Panc1 (cell line): ENCODE results near the gene TAOK1. TPM values are rescaled to one million over a fixed set of nuclear protein-coding genes. Genes with fewer than 3 reads are reported as not detected.

Source experiments
- ATAC-seq: fragments of 200-7000 bp; cut with Tn5 transposase; 2 replicates; pipeline ENCODE4 v1.9.1; 2020; ENCODE audit warnings: mild to moderate bottlenecking, moderate library complexity
- BruUV-seq: library from RNA; stranded (reverse); fragments of 400-500 nt; replicated peaks from 2 replicates; lab custom pipeline; 2021; lab: Mats Ljungman, UMichigan
- CTCF ChIA-PET: fragments of 300-600 bp; sonication (Branson Sonifier 250); formaldehyde crosslinking; loops from one replicate; lab custom pipeline; 2022; ENCODE audit warnings: antibody characterized with exemption; lab: Charles Lee
- POLR2A ChIA-PET: fragments of 300-600 bp; sonication (Branson Sonifier 250); formaldehyde crosslinking; loops from one replicate; lab custom pipeline; 2022; ENCODE audit warnings: antibody characterized with exemption; lab: Charles Lee
- DNase-seq: peaks from one replicate; pipeline ENCODE4 v3.0.0-alpha.2; 2010; ENCODE audit warnings: low read depth, low spot score
- H3K27ac ChIP-seq: 2 replicates; pipeline ENCODE4 v1.5.1; 2011; ENCODE audit warnings: mild to moderate bottlenecking, low read length, inconsistent platforms
- H3K27me3 ChIP-seq: fragments of 200-500 bp; sonication (Bioruptor generic); 2 replicates; pipeline ENCODE4 v1.6.0; 2014; ENCODE audit warnings: low read length, inconsistent platforms; ENCODE audit not compliant: control insufficient read depth, insufficient read depth
- H3K36me3 ChIP-seq: fragments of 200-500 bp; sonication (Bioruptor generic); 2 replicates; pipeline ENCODE4 v1.5.1; 2014; ENCODE audit warnings: inconsistent platforms, mild to moderate bottlenecking, low read length, moderate library complexity; ENCODE audit not compliant: control insufficient read depth, insufficient read depth
- H3K4me1 ChIP-seq: 2 replicates; pipeline ENCODE4 v1.5.1; 2011; ENCODE audit warnings: inconsistent platforms, mild to moderate bottlenecking, low read length, moderate library complexity; ENCODE audit not compliant: control insufficient read depth, insufficient read depth
- H3K4me3 ChIP-seq, 2 experiments: 2 replicates each; pipeline ENCODE4 v1.5.1; 2011 to 2012; ENCODE audit warnings: low read depth in 2 of 2, low read length in 2 of 2, mild to moderate bottlenecking in 2 of 2, inconsistent platforms in 1 of 2, moderate library complexity in 1 of 2
- H3K9me3 ChIP-seq: fragments of 200-500 bp; sonication (Bioruptor generic); 2 replicates; pipeline ENCODE4 v1.5.1; 2014; ENCODE audit warnings: low read depth, mild to moderate bottlenecking, inconsistent platforms, low read length, moderate library complexity; ENCODE audit not compliant: control insufficient read depth, insufficient read depth
- CTCF ChIP-seq: fragments of 450-650 bp; IDR thresholded peaks from 2 replicates; pipeline ENCODE4 v1.5.1; 2017; ENCODE audit warnings: mild to moderate bottlenecking
- POLR2AphosphoS5 ChIP-seq: IDR thresholded peaks from 2 replicates; pipeline ENCODE4 v1.6.1; 2012; ENCODE audit warnings: mild to moderate bottlenecking, low read depth, low read length, moderate library complexity
- REST ChIP-seq, 2 experiments: IDR thresholded peaks; 2 replicates each; pipeline ENCODE4 v1.6.1; 2011 to 2012; ENCODE audit warnings: low read depth in 2 of 2, control low read depth in 1 of 2, low read length in 1 of 2, mild to moderate bottlenecking in 1 of 2, moderate library complexity in 1 of 2; ENCODE audit not compliant: insufficient read depth in 1 of 2
- SIN3A ChIP-seq: IDR thresholded peaks from 2 replicates; pipeline ENCODE4 v1.6.1; 2012; ENCODE audit warnings: low read depth, mild to moderate bottlenecking, low read length, moderate library complexity, borderline replicate concordance; ENCODE audit not compliant: insufficient read depth
- TCF7L2 ChIP-seq: IDR thresholded peaks from 2 replicates; pipeline ENCODE4 v1.6.1; 2011; ENCODE audit warnings: mild to moderate bottlenecking, low read depth, low read length, inconsistent platforms
- in situ Hi-C: cut with HindIII; loops from 2 replicates; pipeline ENCODE4 v1.10.0; 2016; ENCODE audit warnings: low sequenced_read_pairs, low pct_unique_long_range_greater_than_20kb
- intact Hi-C: fragments of 100-400 bp; cut with micrococcal nuclease; formaldehyde crosslinking; loops from one replicate; pipeline ENCODE4 v1.10.0; 2022; ENCODE audit not compliant: unreplicated experiment
- total RNA-seq: library from RNA; stranded (reverse); gene quantifications from one replicate; pipeline ENCODE4 v1.2.1, GENCODE V29; 2021; ENCODE audit not compliant: unreplicated experiment

TAOK1 gene
- total RNA-seq, 1 experiment from 2014 or later: 111 TPM

- intact Hi-C loops: no loop called here
- ChIA-PET POLR2A (interaction anchor here (0.6 kb wide), 1 partner anchor 8 kb away, joined by 3 read pairs; no protein-coding TSS in a partner anchor), CTCF (no interaction called here)
- peaks cover 7% of the 10 kb centered on the region for H3K4me1 ChIP-seq
- H3K4me3 ChIP-seq: no peak overlapping the region
- TSS peak; percentile 55 for BruUV-seq
- ATAC-seq (no peak), DNase-seq (no peak)
- H3K27me3 ChIP-seq: no peaks in the 10 kb centered on the region
- no peak for TF ChIP-seq POLR2AphosphoS5
- H3K36me3 ChIP-seq: no peaks in the 10 kb centered on the region
- H3K9me3 ChIP-seq: no peaks in the 10 kb centered on the region
- in situ Hi-C loops: no loop called here
- H3K27ac ChIP-seq: no peak overlapping the region
Observed at GRCh38 chr17:29561554-29562517, 171.7 kb downstream of the TAOK1 start.

GRCh38 chr17:29562615-29563014 is 172.5 kb downstream of the TAOK1 start:
- POLR2A ChIA-PET: interaction anchor here (0.6 kb wide), 1 partner anchor 9 kb away, joined by 3 read pairs; no protein-coding TSS in a partner anchor
- ATAC-seq (no peak), DNase-seq (no peak)
- Histone ChIP-seq H3K9me3 (no peaks in the 10 kb centered on the region), H3K27me3 (no peaks in the 10 kb centered on the region), H3K4me1 (peaks cover 7% of the 10 kb centered on the region), H3K27ac (no peak overlapping the region), H3K36me3 (no peaks in the 10 kb centered on the region), H3K4me3 (no peak overlapping the region)
- no TSS peak for BruUV-seq
- intact Hi-C loops (no loop called here), in situ Hi-C loops (no loop called here)
- CTCF ChIA-PET: no interaction called here
- no peak for TF ChIP-seq POLR2AphosphoS5
- TF ChIP-seq SIN3A: no peak
- no peak for TF ChIP-seq REST (IDR thresholded peaks at IDR 0.05; ENCODE audit: insufficient read depth in 1 of 2, low read depth in 2 of 2, low read length in 1 of 2)
- no peak for TF ChIP-seq CTCF
- TF ChIP-seq TCF7L2: no peak

- intact Hi-C loops: no loop called here
- Histone ChIP-seq H3K4me1 (peaks cover 7% of the 10 kb centered on the region), H3K36me3 (no peaks in the 10 kb centered on the region), H3K4me3 (no peak overlapping the region), H3K9me3 (no peaks in the 10 kb centered on the region), H3K27me3 (no peaks in the 10 kb centered on the region), H3K27ac (no peak overlapping the region)
- CTCF ChIA-PET: no interaction called here
- TF ChIP-seq SIN3A: no peak
- TF ChIP-seq CTCF: no peak
- no peak for TF ChIP-seq REST (IDR thresholded peaks at IDR 0.05; ENCODE audit: insufficient read depth in 1 of 2, low read depth in 2 of 2, low read length in 1 of 2)
- no peak for TF ChIP-seq TCF7L2
- no peak for TF ChIP-seq POLR2AphosphoS5
- POLR2A ChIA-PET: no interaction called here
- ATAC-seq: no peak
- in situ Hi-C loops: no loop called here
- DNase-seq: no peak
- BruUV-seq: no TSS peak
Observed at GRCh38 chr17:29563816-29564215, 173.7 kb downstream of the TAOK1 start.
